Neutrophil (primary cell): ENCODE data around the gene DMPK.
A peak's percentile ranks its signal among the peaks of the same experiment; 100 is the strongest.
"Not testable (repeated sequence)": the region's sequence is repeated elsewhere in the genome, so short reads cannot be mapped to it uniquely, and the experiment has no call there.

Experiments
- H3K27ac ChIP-seq: fragments of 200-600 bp; sonication (generic); 2 replicates; pipeline ENCODE4 v1.5.1; 2016; ENCODE audit warnings: mild to moderate bottlenecking, moderate library complexity
- H3K27me3 ChIP-seq: fragments of 200-600 bp; sonication (generic); 2 replicates; pipeline ENCODE4 v1.6.0; 2016; ENCODE audit warnings: mild to moderate bottlenecking
- H3K36me3 ChIP-seq: fragments of 200-600 bp; sonication (generic); 2 replicates; pipeline ENCODE4 v1.5.1; 2017
- H3K4me1 ChIP-seq, 2 experiments: fragments of 200-600 bp in 1 of 2; sonication (generic) in 1 of 2; 1 replicate in 1 of 2; 2 replicates in 1 of 2; pipeline versions ENCODE4 v1.5.1 to v1.6.1; 2013 to 2016; ENCODE audit warnings: low read depth in 1 of 2, low read length in 1 of 2, mild to moderate bottlenecking in 1 of 2, moderate library complexity in 1 of 2; ENCODE audit not compliant: control insufficient read depth in 1 of 2, insufficient read depth in 1 of 2
- H3K4me3 ChIP-seq, 2 experiments: fragments of 200-600 bp in 1 of 2; sonication (generic) in 1 of 2; 1 replicate in 1 of 2; 2 replicates in 1 of 2; pipeline ENCODE4 v1.5.1; 2013 to 2016; ENCODE audit warnings: low read depth in 1 of 2, low read length in 1 of 2, mild to moderate bottlenecking in 1 of 2, moderate library complexity in 1 of 2
- H3K9me3 ChIP-seq: fragments of 200-600 bp; sonication (generic); 2 replicates; pipeline ENCODE4 v1.5.1; 2016
- CTCF ChIP-seq: fragments of 200-600 bp; sonication (generic); IDR thresholded peaks from 2 replicates; pipeline ENCODE4 v1.5.1; 2016; ENCODE audit warnings: antibody characterized with exemption

The DMPK gene

GRCh38 chr19:45804140-45804958, 22.1 kb upstream of the DMPK start:
- no peak overlapping the region for H3K4me3 ChIP-seq
- H3K4me1 ChIP-seq: no peaks in the 10 kb centered on the region
- H3K36me3 ChIP-seq: no peaks in the 10 kb centered on the region
- no peak overlapping the region for H3K27ac ChIP-seq
- TF ChIP-seq CTCF: no peak
- no peaks in the 10 kb centered on the region for H3K9me3 ChIP-seq
- H3K27me3 ChIP-seq: peaks cover 97% of the 10 kb centered on the region

GRCh38 chr19:45801603-45802175, 19.4 kb upstream of the DMPK start:
- TF ChIP-seq CTCF: no peak
- Histone ChIP-seq H3K27me3 (peaks cover 99% of the 10 kb centered on the region), H3K27ac (no peak overlapping the region), H3K4me3 (no peak overlapping the region), H3K36me3 (no peaks in the 10 kb centered on the region), H3K4me1 (peaks cover 0 to 3% of the 10 kb centered on the region in 2 experiments), H3K9me3 (no peaks in the 10 kb centered on the region)

- peaks cover 100% of the 10 kb centered on the region for H3K27me3 ChIP-seq
- peaks cover 0 to 3% of the 10 kb centered on the region in 2 experiments for H3K4me1 ChIP-seq
- H3K9me3 ChIP-seq: no peaks in the 10 kb centered on the region
Observed at GRCh38 chr19:45800070-45800553, 17.8 kb upstream of the DMPK start.

GRCh38 chr19:45799541-45799940, 17.3 kb upstream of the DMPK start:
- not testable (repeated sequence) for H3K9me3 ChIP-seq, H3K4me3 ChIP-seq
- peaks cover 100% of the 10 kb centered on the region for H3K27me3 ChIP-seq

More at GRCh38 chr19:45800070-45800553, 17.8 kb upstream of the DMPK start:
- TF ChIP-seq CTCF: no peak
- Histone ChIP-seq H3K27ac (no peak overlapping the region), H3K4me3 (no peak overlapping the region), H3K36me3 (no peaks in the 10 kb centered on the region)

GRCh38 chr19:45798995-45799517, 16.8 kb upstream of the DMPK start:
- TF ChIP-seq CTCF: peak; percentile 91
- Histone ChIP-seq H3K9me3 (no peaks in the 10 kb centered on the region), H3K27me3 (peaks cover 100% of the 10 kb centered on the region), H3K27ac (no peak overlapping the region), H3K4me1 (peaks cover 0 to 3% of the 10 kb centered on the region in 2 experiments), H3K4me3 (no peak overlapping the region), H3K36me3 (no peaks in the 10 kb centered on the region)

More at GRCh38 chr19:45799541-45799940, 17.3 kb upstream of the DMPK start:
- H3K4me1 ChIP-seq, H3K27ac ChIP-seq, H3K36me3 ChIP-seq: not testable (repeated sequence)

GRCh38 chr19:45794627-45795026, 12.3 kb upstream of the DMPK start:
- H3K9me3 ChIP-seq: no peaks in the 10 kb centered on the region
- peaks cover 89% of the 10 kb centered on the region for H3K27me3 ChIP-seq
- no peak for TF ChIP-seq CTCF
- H3K4me3 ChIP-seq: no peak overlapping the region
- H3K27ac ChIP-seq: no peak overlapping the region
- peaks cover 21 to 36% of the 10 kb centered on the region in 2 experiments for H3K4me1 ChIP-seq
- H3K36me3 ChIP-seq: no peaks in the 10 kb centered on the region
